Astrocyte of the cerebellum (primary cell): ENCODE results near the gene MMS19.
"Not testable (repeated sequence)": the region's sequence is repeated elsewhere in the genome, so short reads cannot be mapped to it uniquely, and the experiment has no call there.

Experiments used
- DNase-seq: peaks from one replicate; pipeline ENCODE4 v3.0.0-alpha.2; 2011; ENCODE audit warnings: low read depth
- H3K4me3 ChIP-seq: 2 replicates; pipeline ENCODE4 v1.5.1; 2011; ENCODE audit warnings: mild to moderate bottlenecking, low read depth, low read length, moderate library complexity
- in situ Hi-C: cut with HindIII; loops from 2 replicates; pipeline ENCODE4 v1.10.0; 2017; ENCODE audit warnings: low sequenced_read_pairs
- TF ChIP-seq, protein P1 (sequence below): IDR thresholded peaks from 2 replicates; pipeline ENCODE4 v1.5.1; 2012; ENCODE audit warnings: low read length, low read depth, moderate library complexity, mild to moderate bottlenecking; ENCODE audit errors: missing control alignments

MMS19 gene

DNA sequence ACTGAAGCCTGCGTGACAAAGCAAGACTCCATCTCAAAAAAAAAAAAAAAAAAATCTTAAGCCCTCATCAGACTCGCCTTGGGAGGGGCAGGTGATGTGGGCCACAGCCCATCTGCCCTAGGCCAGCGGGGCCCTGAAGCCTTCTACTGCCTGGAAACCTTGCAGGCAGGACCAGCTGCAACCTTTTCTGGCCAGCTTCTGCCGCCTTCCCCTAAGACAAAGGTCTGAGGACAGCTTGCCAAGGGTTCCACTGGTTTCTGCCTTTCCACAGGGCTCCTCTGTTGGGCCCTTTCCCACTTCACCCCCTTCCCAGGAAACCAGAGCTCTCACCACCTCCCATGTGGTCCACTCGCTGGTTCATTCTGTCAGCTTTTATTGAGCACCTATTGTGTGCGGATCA, 35.7 kb upstream of the MMS19 start:
- no peak overlapping the region for H3K4me3 ChIP-seq
- DNase-seq: no peak
- in situ Hi-C loops: no loop called here
- TF ChIP-seq, protein P1, sequence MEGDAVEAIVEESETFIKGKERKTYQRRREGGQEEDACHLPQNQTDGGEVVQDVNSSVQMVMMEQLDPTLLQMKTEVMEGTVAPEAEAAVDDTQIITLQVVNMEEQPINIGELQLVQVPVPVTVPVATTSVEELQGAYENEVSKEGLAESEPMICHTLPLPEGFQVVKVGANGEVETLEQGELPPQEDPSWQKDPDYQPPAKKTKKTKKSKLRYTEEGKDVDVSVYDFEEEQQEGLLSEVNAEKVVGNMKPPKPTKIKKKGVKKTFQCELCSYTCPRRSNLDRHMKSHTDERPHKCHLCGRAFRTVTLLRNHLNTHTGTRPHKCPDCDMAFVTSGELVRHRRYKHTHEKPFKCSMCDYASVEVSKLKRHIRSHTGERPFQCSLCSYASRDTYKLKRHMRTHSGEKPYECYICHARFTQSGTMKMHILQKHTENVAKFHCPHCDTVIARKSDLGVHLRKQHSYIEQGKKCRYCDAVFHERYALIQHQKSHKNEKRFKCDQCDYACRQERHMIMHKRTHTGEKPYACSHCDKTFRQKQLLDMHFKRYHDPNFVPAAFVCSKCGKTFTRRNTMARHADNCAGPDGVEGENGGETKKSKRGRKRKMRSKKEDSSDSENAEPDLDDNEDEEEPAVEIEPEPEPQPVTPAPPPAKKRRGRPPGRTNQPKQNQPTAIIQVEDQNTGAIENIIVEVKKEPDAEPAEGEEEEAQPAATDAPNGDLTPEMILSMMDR: no peak

DNA sequence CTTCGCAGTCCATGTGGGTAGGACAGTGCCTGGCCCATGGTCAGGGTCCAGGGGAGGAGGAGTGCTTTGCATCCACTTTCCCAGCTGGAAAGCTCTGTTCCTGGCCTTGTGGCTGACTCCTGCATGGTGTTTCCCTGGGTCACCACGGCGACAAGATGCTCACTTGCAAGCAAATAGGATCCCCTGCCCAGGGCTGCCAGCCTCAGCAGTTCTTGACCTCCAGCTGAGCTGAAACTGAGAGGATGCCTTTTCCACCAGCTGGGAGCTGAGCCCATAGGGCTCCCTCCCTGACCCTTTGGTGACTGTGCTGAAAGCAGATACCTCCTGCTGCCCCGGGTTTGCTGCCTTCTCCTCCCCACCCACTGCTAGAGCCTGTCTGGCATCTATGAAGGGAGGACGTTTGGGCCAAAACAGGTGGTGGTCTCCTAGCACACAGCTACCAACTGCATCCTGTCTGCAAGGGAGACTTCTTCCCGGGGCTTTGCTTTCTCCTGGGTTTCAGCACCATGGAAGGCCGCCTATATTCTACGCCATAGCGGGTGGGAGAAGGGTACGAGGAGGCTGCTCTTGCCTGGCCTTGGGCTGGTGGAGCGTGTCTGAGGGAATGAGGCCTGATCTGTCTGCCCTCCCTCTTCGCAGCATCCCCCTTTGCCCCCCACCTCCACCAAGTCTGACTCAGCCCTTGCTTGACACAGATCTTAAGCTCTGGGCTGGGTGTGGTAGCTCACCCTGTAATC, 34.9 kb upstream of the MMS19 start:
- in situ Hi-C loops: no loop called here
- H3K4me3 ChIP-seq: no peak overlapping the region
- DNase-seq: no peak
- TF ChIP-seq, protein P1: no peak

DNA sequence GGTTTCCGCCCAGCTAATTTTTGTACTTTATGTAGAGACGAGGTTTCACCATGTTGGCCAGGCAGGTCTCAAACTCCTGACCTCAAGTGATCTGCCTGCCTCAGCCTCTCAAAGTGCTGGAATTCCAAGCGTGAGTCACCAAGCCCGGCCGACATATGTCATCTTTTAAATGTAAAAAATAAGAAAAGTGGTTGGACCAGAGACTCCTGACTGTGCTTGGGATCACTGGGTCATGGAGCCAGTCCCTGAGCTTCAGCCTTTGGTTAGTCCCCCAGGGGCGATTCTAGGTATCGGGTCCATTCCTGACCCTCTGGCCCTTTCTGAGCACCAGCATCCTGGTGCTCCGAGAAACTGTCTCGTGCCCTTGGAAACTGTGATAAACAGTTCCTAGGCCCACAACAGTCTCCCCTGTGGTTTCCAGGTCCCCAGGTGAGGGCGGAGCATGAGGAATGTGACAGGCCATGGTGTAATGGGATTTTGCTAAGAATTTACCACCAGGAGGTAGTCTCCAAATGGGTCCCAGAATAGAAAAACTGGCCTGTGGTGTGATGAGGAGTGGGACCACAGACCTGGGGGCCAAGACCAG, 33.3 kb upstream of the MMS19 start:
- DNase-seq: no peak
- no peak overlapping the region for H3K4me3 ChIP-seq
- TF ChIP-seq, protein P1: no peak
- in situ Hi-C loops: no loop called here

DNA sequence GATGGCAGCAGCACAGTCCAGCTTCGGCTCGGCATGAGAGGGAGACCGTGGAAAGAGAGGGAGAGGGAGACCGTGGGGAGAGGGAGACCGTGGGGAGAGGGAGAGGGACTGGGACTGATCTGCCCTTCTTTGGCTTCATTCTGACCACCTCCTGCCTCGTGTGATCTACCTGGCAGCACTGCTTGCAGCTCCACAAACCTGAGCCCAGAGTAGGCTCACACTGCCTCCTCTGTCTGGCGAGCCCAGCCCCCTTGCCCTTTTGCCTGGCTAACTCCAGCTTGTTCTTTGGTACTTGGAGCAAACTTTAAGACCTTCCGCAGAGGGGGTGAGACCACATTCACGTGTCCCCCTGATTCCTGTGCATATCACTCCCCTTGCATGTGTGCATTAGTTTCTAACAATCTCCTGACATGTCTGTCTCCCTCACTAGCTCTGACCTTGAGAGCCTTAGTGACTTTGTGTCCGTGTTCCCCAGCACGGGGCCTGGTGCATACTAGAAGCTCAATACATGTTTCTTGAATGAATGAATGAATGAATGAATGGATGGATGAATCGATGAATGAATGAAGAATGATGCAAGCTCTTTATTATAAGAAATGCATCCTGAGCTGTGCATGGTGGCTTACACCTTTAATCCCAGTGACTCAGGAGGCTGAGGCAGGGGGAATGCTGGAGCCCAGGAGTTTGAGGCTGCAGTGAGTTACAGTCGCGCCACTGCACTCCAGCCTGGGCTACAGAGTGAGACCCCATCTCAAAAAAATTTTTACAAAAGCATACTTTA, 31.7 kb upstream of the MMS19 start:
- in situ Hi-C loops: no loop called here
- TF ChIP-seq, protein P1: no peak
- no peak for DNase-seq
- no peak overlapping the region for H3K4me3 ChIP-seq

DNA sequence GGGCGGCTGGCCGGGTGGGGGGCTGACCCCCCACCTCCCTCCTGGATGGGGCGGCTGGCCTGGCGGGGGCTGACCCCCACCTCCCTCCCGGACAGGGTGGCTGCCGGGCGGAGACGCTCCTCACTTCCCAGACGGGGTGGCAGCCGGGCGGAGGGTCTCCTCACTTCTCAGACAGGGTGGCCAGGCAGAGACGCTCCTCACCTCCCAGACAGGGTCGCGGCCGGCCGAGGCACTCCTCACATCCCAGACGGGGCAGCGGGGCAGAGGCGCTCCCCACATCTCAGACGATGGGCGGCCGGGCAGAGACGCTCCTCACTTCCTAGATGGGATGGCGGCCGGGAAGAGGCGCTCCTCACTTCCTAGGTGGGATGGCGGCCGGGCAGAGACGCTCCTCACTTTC, 30.7 kb upstream of the MMS19 start:
- DNase-seq, in situ Hi-C loops, H3K4me3 ChIP-seq: not testable (repeated sequence)

DNA sequence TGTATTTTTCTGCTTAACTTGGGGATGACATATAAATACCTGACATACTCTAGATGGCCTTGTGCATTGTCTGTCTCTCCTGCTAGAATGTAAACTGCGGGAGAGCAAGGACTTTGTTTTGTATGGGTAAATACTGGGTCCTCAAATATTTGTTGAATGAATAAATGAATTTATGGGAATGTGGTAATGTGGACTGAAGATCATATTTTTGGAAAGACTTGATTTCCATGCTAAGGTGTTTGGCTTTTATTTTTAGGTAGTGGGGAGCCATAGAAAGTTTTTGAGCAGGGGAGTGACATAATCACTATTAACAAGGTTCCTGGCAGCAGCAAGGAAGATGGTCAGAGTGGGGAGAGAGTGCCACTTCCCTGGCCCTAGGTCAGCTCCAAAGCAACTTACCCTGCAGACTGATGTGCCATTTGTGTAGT, 27.5 kb upstream of the MMS19 start:
- no peak overlapping the region for H3K4me3 ChIP-seq
- in situ Hi-C loops: no loop called here
- TF ChIP-seq, protein P1: no peak
- DNase-seq: no peak

DNA sequence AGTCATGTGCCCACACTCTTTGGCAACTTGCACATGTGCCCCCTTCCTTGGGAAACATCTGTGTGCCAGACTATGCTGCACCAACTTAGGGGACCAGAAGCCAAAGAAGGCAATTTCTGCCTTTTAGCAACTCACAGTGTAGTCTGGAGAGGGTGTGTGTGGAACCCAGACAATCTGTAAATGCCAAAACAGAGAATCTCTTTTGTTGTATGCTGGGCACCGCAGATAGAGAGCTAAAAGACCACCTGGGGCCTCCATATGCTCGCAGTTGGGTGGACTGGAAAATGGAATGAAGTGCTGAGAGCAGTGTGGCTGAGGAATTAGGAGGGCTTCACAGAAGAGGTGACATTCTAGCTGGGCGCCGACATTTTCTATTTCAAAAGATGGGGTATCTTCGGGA, 26.9 kb upstream of the MMS19 start:
- no peak for DNase-seq
- in situ Hi-C loops: no loop called here
- no peak overlapping the region for H3K4me3 ChIP-seq
- TF ChIP-seq, protein P1: no peak
